Omental fat pad (tissue), 4 donors: ENCODE results near the gene ANTXRL. TPM values are rescaled to one million over a fixed set of nuclear protein-coding genes. Genes with fewer than 3 reads are reported as not detected.
"Not testable (repeated sequence)": the region's sequence is repeated elsewhere in the genome, so short reads cannot be mapped to it uniquely, and the experiment has no call there.

Experiments used
- ATAC-seq: fragments of 150-250 bp; one replicate; pipeline ENCODE4 v1.9.1; 2016; ENCODE audit warnings: mild to moderate bottlenecking, moderate library complexity; ENCODE audit not compliant: low FRiP score
- DNase-seq: peaks from one replicate; pipeline ENCODE4 v3.0.0-alpha.2; 2019; ENCODE audit warnings: low spot score
- total RNA-seq, 4 donors: library from RNA; depleted of rRNA; stranded (reverse); fragments of >200 nt; gene quantifications; one replicate each; pipeline ENCODE4 v1.1.0, GENCODE V29; 2016
- TF ChIP-seq, protein P1 (sequence below), 3 donors: fragments of 450-650 bp; IDR thresholded peaks; one replicate each; pipeline ENCODE4 v1.5.1; 2016 to 2017; ENCODE audit warnings: antibody characterized with exemption in 3 of 3, mild to moderate bottlenecking in 3 of 3, moderate library complexity in 2 of 3

ANTXRL gene
- total RNA-seq, 4 donors from 2014 or later = not detected

DNA sequence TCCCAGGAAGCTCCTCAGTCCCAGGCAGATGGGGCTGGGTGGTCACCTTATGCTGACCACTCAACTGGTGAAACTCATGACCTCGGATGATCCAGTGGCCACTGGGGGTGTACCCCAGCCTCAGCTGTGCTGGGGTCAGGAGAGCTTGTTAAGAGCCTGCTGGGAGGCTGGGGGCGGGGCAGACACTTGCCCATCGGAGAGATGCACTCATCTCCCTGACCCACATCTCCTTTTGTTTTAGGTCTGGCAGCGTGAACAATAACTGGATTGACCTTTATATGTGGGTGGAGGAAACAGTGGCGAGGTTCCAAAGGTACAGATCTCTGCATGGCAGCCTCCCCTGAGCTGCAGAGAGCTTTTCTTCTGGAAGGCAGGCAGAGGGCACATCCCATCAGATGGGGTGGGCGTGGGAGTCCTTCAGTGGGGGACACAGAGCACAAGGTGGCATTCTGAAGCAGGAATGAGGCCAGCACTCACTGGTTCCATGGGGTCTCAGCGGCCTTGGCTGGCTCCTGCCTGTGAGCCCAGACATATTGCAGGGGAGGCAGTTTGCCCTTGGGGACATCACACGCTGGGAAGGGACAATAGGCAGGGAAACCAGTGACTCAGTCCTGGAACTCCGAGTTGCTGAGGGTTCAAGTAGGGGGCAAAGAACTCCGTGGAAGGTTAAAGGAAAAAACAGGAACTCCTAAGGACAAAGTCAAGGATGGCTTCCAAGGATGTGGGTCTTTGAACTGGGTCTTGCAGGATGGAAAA lies 5.2 kb downstream of the ANTXRL start:
- TF ChIP-seq, protein P1, sequence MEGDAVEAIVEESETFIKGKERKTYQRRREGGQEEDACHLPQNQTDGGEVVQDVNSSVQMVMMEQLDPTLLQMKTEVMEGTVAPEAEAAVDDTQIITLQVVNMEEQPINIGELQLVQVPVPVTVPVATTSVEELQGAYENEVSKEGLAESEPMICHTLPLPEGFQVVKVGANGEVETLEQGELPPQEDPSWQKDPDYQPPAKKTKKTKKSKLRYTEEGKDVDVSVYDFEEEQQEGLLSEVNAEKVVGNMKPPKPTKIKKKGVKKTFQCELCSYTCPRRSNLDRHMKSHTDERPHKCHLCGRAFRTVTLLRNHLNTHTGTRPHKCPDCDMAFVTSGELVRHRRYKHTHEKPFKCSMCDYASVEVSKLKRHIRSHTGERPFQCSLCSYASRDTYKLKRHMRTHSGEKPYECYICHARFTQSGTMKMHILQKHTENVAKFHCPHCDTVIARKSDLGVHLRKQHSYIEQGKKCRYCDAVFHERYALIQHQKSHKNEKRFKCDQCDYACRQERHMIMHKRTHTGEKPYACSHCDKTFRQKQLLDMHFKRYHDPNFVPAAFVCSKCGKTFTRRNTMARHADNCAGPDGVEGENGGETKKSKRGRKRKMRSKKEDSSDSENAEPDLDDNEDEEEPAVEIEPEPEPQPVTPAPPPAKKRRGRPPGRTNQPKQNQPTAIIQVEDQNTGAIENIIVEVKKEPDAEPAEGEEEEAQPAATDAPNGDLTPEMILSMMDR (IDR thresholded peaks at IDR 0.05) = no peak
- DNase-seq (no peak), ATAC-seq (no peak)

DNA sequence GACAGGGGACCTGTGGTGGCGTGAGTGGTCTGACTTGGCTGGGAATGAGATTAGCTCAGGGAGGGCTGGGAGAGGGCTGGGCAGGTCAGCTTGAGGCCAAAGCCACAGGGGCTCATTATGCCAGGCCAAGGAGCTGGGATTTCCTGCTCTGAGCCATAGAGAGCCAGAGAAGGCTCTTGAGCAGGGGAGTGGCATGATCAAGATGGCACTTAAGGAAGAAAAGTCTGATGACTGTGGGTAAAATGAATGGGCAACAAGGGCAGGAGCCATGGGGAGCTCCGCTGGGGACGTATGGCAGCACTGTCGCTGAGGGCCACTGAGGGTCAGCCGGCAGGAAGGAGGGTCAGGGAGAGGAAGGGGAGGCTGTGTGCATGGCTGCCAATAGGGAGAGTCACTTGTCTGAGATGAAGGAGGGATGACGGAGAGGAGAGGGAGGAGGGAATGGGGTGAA lies 5.8 kb downstream of the ANTXRL start:
- TF ChIP-seq, protein P1 (IDR thresholded peaks at IDR 0.05) = no peak

DNA sequence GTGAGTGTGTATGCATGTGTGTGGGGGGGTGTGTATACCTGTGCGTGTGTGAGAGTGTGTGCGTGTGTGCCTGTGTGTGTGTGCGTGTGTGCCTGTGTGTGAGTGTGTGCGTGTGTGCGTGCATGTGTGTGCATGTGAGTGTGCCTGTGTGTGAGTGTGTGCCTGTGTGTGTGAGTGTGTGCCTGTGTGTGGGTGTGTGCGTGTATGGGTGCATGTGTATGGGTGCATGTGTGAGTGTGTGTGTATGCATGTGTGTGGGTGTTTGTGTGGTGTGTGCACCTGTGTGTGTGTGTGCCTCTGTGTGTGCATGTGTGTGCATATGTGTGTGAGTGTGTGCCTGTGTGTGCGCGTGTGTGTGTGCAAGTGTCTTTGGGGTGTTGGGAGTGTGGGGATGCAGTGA lies 6.4 kb downstream of the ANTXRL start:
- DNase-seq = no peak
- TF ChIP-seq, protein P1 (IDR thresholded peaks at IDR 0.05) = no peak
- no peak for ATAC-seq

More for the DNA sequence above, 5.8 kb downstream of the ANTXRL start:
- no peak for DNase-seq
- no peak for ATAC-seq

DNA sequence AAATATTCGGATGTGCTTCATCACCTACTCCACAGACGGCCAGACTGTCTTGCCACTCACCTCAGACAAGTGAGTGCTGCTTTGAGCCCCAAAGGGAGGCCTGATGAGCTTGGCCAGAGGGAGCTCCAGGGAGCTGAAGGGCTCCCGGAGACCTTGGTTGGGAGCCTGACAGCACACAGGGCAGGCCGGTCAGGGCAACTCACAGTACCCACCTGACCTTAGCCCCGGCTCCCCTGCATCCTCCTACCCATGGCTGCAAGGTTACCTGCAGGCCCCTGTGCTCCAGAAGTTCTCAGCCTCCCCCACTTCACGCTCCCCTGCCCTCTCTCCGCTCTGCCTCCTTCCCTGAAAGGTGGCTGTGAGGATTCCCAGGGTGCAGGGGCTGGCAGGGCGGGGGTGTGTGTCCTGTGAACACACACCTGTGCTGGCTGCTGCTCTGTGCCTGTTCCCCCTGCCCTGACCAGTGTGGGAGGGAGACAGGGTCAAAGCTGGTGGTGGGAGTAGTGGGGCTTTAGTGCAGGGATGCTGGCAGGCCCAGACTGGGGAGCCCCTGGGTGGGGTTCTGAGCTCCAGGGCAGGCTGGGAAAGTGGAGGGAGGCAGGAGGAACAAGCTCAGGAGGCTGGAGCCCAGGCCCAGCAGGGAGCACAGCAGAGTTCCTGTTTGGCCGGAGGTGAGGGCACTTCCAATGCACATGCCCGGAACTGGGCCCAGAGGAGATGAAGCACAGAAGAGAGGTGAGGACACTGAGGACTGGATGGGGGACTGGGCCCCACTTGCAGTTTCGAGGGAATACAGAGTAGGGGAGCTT lies 7.2 kb downstream of the ANTXRL start:
- TF ChIP-seq, protein P1 (IDR thresholded peaks at IDR 0.05) = no peak
- DNase-seq (no peak), ATAC-seq (peak; percentile 35)

DNA sequence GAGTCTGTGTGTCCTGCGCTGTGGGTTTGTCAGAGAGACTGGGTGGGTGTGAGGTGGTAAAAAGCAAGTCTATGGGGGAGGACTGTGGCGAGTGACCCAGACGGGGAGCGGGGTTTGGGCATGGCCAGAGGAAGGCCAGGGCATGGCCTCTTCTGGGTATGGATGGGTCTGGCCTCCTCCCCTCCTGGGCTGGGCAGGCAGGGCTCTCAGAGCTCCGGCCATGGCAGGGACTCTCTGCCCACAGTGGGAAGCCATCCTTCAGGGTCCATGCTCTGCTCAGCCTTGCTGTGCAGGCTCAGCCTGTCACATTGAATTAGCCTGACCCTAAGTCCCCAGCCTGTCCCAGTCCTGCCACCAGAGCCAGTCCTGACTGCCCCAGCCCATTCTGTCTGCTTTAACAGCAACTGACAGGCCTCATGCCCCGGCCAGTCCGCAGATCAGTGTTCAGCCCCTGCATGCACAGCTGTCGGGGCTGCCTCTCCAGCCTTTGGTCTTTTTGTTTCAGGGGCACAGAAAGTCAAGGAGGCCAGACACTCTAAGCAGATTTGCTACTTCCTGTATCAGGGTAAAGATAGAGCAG lies 7.9 kb downstream of the ANTXRL start:
- DNase-seq = no peak
- no peak for ATAC-seq
- TF ChIP-seq, protein P1 (IDR thresholded peaks at IDR 0.05) = no peak

DNA sequence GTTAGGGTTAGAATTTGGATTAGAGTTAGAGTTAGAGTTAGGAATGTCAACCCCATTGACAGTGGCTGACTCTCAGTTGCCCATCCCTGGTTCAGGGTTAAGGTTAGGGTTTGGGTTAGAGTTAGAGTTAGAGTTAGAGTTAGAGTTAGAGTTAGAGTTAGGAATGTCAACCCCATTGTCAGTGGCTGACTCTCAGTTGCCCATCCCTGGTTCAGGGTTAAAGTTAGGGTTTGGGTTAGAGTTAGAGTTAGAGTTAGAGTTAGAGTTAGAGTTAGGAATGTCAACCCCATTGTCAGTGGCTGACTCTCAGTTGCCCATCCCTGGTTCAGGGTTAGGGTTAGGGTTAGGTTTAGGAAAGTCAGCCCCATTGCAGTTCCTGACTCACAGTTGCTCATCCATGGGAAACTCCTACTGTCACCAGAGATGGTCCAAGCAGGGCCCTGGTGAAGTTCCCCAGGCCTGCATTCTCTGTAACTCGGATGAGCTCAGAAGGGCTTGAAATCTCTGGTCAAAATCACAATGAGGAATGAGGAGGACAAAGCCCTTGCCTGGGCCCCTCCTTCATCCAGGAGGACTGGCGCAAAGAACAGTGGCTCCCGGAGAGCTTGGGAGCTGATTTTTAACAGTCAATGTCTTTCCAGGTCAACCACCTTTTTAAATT lies 8.7 kb downstream of the ANTXRL start:
- not testable (repeated sequence) for ATAC-seq, DNase-seq

DNA sequence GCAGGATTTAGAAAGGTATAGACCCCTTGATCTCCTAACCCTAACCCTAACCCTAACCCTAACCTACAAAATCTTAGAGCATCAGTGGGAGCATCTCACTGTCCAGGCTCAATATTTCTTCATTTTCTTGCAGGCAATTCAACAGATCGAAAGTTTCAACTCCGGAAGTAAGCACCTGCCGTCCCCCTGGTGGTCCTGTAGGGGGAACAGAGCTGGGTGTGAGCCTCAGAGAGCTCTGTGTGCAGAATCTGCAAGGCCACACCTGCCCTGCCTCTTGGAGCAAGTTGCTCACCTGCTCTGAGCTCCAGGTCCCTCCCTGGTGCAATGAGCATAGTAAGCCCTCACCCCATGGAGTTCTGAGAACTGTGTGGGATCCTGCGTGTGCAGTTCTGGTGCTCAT lies 9.3 kb downstream of the ANTXRL start:
- ATAC-seq, DNase-seq: not testable (repeated sequence)
